ENCODE results near the gene RASGRF2.

DNA sequence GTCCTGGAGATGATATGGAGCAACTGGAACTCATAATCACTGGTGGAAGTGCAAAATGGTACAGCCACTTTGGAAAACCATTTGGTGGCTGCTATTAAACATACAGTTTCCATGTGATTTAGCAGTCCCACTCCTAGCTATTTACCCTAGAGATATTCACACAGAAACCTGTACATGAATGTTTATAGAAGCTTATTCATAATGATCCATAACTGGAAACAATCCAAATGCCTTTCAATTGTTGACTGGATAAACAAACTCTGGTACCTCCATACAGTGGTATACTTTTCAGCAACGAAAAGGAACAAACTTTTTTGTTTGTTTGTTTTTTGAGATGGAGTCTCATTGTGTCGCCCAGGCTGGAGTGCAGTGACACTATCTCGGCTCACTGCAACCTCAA, 47.7 kb upstream of the RASGRF2 start:
- TF ChIP-seq TCF7L2 (IDR thresholded peaks at IDR 0.05; ENCODE audit: low read depth, low read length) (no peak), KLF16 (IDR thresholded peaks at IDR 0.05) (no peak), MYC (IDR thresholded peaks at IDR 0.05; ENCODE audit: low read depth, low read length) (no peak), MYC (CRISPR knock-in tag; IDR thresholded peaks at IDR 0.05; ENCODE audit: borderline replicate concordance, low read depth) (no peak), BHLHE40 (IDR thresholded peaks at IDR 0.05; ENCODE audit: low read length) (no peak), JUND (IDR thresholded peaks at IDR 0.05; ENCODE audit: borderline replicate concordance, low read depth, low read length) (no peak), JUND (tag; IDR thresholded peaks at IDR 0.05; ENCODE audit: borderline replicate concordance, low read depth, low read length) (no peak), SIN3A (IDR thresholded peaks at IDR 0.05; ENCODE audit: borderline replicate concordance in 2 of 2, control insufficient read depth in 1 of 2, low read depth in 2 of 2, low read length in 2 of 2) (no peak), JUN (IDR thresholded peaks at IDR 0.05; ENCODE audit: borderline replicate concordance, low read depth, low read length) (no peak), JUN (CRISPR knock-in tag; IDR thresholded peaks at IDR 0.05; ENCODE audit: borderline replicate concordance) (no peak)
- TF ChIP-seq, protein P1, sequence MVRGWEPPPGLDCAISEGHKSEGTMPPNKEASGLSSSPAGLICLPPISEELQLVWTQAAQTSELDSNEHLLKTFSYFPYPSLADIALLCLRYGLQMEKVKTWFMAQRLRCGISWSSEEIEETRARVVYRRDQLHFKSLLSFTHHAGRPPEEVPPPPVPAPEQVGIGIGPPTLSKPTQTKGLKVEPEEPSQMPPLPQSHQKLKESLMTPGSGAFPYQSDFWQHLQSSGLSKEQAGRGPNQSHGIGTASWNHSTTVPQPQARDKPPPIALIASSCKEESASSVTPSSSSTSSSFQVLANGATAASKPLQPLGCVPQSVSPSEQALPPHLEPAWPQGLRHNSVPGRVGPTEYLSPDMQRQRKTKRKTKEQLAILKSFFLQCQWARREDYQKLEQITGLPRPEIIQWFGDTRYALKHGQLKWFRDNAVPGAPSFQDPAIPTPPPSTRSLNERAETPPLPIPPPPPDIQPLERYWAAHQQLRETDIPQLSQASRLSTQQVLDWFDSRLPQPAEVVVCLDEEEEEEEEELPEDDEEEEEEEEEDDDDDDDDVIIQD (CRISPR knock-in tag; IDR thresholded peaks at IDR 0.05), result no peak
- TF ChIP-seq, protein P2, sequence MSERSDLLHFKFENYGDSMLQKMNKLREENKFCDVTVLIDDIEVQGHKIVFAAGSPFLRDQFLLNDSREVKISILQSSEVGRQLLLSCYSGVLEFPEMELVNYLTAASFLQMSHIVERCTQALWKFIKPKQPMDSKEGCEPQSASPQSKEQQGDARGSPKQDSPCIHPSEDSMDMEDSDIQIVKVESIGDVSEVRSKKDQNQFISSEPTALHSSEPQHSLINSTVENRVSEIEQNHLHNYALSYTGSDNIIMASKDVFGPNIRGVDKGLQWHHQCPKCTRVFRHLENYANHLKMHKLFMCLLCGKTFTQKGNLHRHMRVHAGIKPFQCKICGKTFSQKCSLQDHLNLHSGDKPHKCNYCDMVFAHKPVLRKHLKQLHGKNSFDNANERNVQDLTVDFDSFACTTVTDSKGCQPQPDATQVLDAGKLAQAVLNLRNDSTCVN (CRISPR knock-in tag; IDR thresholded peaks at IDR 0.05), result no peak
- TF ChIP-seq, protein P3, sequence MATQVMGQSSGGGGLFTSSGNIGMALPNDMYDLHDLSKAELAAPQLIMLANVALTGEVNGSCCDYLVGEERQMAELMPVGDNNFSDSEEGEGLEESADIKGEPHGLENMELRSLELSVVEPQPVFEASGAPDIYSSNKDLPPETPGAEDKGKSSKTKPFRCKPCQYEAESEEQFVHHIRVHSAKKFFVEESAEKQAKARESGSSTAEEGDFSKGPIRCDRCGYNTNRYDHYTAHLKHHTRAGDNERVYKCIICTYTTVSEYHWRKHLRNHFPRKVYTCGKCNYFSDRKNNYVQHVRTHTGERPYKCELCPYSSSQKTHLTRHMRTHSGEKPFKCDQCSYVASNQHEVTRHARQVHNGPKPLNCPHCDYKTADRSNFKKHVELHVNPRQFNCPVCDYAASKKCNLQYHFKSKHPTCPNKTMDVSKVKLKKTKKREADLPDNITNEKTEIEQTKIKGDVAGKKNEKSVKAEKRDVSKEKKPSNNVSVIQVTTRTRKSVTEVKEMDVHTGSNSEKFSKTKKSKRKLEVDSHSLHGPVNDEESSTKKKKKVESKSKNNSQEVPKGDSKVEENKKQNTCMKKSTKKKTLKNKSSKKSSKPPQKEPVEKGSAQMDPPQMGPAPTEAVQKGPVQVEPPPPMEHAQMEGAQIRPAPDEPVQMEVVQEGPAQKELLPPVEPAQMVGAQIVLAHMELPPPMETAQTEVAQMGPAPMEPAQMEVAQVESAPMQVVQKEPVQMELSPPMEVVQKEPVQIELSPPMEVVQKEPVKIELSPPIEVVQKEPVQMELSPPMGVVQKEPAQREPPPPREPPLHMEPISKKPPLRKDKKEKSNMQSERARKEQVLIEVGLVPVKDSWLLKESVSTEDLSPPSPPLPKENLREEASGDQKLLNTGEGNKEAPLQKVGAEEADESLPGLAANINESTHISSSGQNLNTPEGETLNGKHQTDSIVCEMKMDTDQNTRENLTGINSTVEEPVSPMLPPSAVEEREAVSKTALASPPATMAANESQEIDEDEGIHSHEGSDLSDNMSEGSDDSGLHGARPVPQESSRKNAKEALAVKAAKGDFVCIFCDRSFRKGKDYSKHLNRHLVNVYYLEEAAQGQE (IDR thresholded peaks at IDR 0.05; ENCODE audit: borderline replicate concordance), result no peak
- TF ChIP-seq, protein P3 (CRISPR knock-in tag; IDR thresholded peaks at IDR 0.05; ENCODE audit: low read depth), result no peak
- TF ChIP-seq, protein P4, sequence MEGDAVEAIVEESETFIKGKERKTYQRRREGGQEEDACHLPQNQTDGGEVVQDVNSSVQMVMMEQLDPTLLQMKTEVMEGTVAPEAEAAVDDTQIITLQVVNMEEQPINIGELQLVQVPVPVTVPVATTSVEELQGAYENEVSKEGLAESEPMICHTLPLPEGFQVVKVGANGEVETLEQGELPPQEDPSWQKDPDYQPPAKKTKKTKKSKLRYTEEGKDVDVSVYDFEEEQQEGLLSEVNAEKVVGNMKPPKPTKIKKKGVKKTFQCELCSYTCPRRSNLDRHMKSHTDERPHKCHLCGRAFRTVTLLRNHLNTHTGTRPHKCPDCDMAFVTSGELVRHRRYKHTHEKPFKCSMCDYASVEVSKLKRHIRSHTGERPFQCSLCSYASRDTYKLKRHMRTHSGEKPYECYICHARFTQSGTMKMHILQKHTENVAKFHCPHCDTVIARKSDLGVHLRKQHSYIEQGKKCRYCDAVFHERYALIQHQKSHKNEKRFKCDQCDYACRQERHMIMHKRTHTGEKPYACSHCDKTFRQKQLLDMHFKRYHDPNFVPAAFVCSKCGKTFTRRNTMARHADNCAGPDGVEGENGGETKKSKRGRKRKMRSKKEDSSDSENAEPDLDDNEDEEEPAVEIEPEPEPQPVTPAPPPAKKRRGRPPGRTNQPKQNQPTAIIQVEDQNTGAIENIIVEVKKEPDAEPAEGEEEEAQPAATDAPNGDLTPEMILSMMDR (IDR thresholded peaks at IDR 0.05 in 2 of 3, conservative IDR thresholded peaks at IDR 0.05 in 1 of 3; ENCODE audit: insufficient read depth in 2 of 3, low read depth in 1 of 3, low read length in 3 of 3), result no peak
- TF ChIP-seq, protein P5, sequence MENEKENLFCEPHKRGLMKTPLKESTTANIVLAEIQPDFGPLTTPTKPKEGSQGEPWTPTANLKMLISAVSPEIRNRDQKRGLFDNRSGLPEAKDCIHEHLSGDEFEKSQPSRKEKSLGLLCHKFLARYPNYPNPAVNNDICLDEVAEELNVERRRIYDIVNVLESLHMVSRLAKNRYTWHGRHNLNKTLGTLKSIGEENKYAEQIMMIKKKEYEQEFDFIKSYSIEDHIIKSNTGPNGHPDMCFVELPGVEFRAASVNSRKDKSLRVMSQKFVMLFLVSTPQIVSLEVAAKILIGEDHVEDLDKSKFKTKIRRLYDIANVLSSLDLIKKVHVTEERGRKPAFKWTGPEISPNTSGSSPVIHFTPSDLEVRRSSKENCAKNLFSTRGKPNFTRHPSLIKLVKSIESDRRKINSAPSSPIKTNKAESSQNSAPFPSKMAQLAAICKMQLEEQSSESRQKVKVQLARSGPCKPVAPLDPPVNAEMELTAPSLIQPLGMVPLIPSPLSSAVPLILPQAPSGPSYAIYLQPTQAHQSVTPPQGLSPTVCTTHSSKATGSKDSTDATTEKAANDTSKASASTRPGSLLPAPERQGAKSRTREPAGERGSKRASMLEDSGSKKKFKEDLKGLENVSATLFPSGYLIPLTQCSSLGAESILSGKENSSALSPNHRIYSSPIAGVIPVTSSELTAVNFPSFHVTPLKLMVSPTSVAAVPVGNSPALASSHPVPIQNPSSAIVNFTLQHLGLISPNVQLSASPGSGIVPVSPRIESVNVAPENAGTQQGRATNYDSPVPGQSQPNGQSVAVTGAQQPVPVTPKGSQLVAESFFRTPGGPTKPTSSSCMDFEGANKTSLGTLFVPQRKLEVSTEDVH (IDR thresholded peaks at IDR 0.05; ENCODE audit: low read depth, partially characterized antibody), result no peak

Data from K562 (cell line).